NOMO-1 (cell line): Measurements from ENCODE around the gene MACROD2.

ENCODE experiments used
- DNase-seq, 2 experiments: peaks; one replicate each; lab custom pipeline; 2025; ENCODE audit not compliant: unreplicated experiment in 2 of 2; lab: John Stamatoyannopoulos, UW

Gene MACROD2

GRCh38 chr20:14385176-14385740, 389.9 kb downstream of the MACROD2 start:
- no peak for DNase-seq

- no peak for DNase-seq
Observed at GRCh38 chr20:14386726-14387125, 391.4 kb downstream of the MACROD2 start.

- DNase-seq, result no peak
Observed at GRCh38 chr20:14401479-14402138, 406.3 kb downstream of the MACROD2 start.

- DNase-seq, result no peak
Observed at GRCh38 chr20:14404515-14404914, 409.2 kb downstream of the MACROD2 start.

GRCh38 chr20:14406495-14406894, 411.2 kb downstream of the MACROD2 start:
- DNase-seq, result no peak

- no peak for DNase-seq
Observed at GRCh38 chr20:14407336-14407735, 412.0 kb downstream of the MACROD2 start.

- DNase-seq, result no peak
Observed at GRCh38 chr20:14410869-14411555, 415.7 kb downstream of the MACROD2 start.

GRCh38 chr20:14412065-14412681, 416.9 kb downstream of the MACROD2 start:
- DNase-seq, result no peak

GRCh38 chr20:14413835-14414234, 418.5 kb downstream of the MACROD2 start:
- DNase-seq, result no peak

- DNase-seq, result no peak
Observed at GRCh38 chr20:14414560-14414959, 419.2 kb downstream of the MACROD2 start.

- DNase-seq, result no peak
Observed at GRCh38 chr20:14415467-14415866, 420.2 kb downstream of the MACROD2 start.

- no peak for DNase-seq
Observed at GRCh38 chr20:14418376-14418775, 423.1 kb downstream of the MACROD2 start.

- no peak for DNase-seq
Observed at GRCh38 chr20:14422892-14423291, 427.6 kb downstream of the MACROD2 start.

- peak in 1 of 2 experiments; percentile 23 for DNase-seq
Observed at GRCh38 chr20:14431568-14431967, 436.3 kb downstream of the MACROD2 start.

- no peak for DNase-seq
Observed at GRCh38 chr20:14432085-14432484, 436.8 kb downstream of the MACROD2 start.

GRCh38 chr20:14432597-14432996, 437.3 kb downstream of the MACROD2 start:
- no peak for DNase-seq

GRCh38 chr20:14434384-14435136, 439.2 kb downstream of the MACROD2 start:
- no peak for DNase-seq

GRCh38 chr20:14441201-14441600, 445.9 kb downstream of the MACROD2 start:
- peak in 1 of 2 experiments; percentile 34 for DNase-seq

GRCh38 chr20:14444106-14444505, 448.8 kb downstream of the MACROD2 start:
- DNase-seq, result peak in 1 of 2 experiments; percentile 15

- DNase-seq, result no peak
Observed at GRCh38 chr20:14445310-14445709, 450.0 kb downstream of the MACROD2 start.

- DNase-seq, result no peak
Observed at GRCh38 chr20:14445902-14446301, 450.6 kb downstream of the MACROD2 start.
